PC-3 (cell line): ENCODE data around the gene LHFPL6. TPM values are rescaled to one million over a fixed set of nuclear protein-coding genes. Genes with fewer than 3 reads are reported as not detected.

Source experiments
- ATAC-seq: fragments of 200-7000 bp; cut with Tn5 transposase; 2 replicates; pipeline ENCODE4 v1.9.1; 2020; ENCODE audit warnings: mild to moderate bottlenecking, moderate library complexity
- BruUV-seq: library from RNA; stranded (reverse); fragments of 400-500 nt; replicated peaks from 2 replicates; lab custom pipeline; 2021; lab: Mats Ljungman, UMichigan
- CTCF ChIA-PET: fragments of 300-600 bp; sonication (Branson Sonifier 250); formaldehyde crosslinking; loops from one replicate; lab custom pipeline; 2022; ENCODE audit warnings: antibody characterized with exemption; lab: Charles Lee
- POLR2A ChIA-PET: fragments of 300-600 bp; sonication (Branson Sonifier 250); formaldehyde crosslinking; loops from one replicate; lab custom pipeline; 2022; ENCODE audit warnings: antibody characterized with exemption; ENCODE audit not compliant: unreplicated experiment; lab: Charles Lee
- DNase-seq: peaks from one replicate; pipeline ENCODE4 v3.0.0-alpha.2; 2015
- H2AFZ ChIP-seq: fragments of 300-600 bp; sonication (generic); 2 replicates; pipeline ENCODE4 v1.6.0; 2016; ENCODE audit warnings: antibody characterized with exemption, low read length
- H3F3A ChIP-seq: fragments of 300-600 bp; sonication (generic); one replicate; pipeline ENCODE4 v1.6.0; 2017; ENCODE audit warnings: antibody characterized with exemption, low read length, control low read depth, mild to moderate bottlenecking; ENCODE audit not compliant: unreplicated experiment
- H3K27ac ChIP-seq: fragments of 300-600 bp; sonication (generic); 2 replicates; pipeline ENCODE4 v1.5.1; 2016; ENCODE audit warnings: mild to moderate bottlenecking, low read length
- H3K27me3 ChIP-seq: fragments of 300-600 bp; sonication (generic); 2 replicates; pipeline ENCODE4 v1.6.1; 2016; ENCODE audit warnings: low read length, mixed read lengths
- H3K36me3 ChIP-seq: fragments of 300-600 bp; sonication (generic); 2 replicates; pipeline ENCODE4 v1.6.1; 2016; ENCODE audit warnings: low read depth, mixed run types, low read length, mixed read lengths
- H3K4me1 ChIP-seq: fragments of 300-600 bp; sonication (generic); 2 replicates; pipeline ENCODE4 v1.5.1; 2016; ENCODE audit warnings: low read length; ENCODE audit not compliant: insufficient read depth
- H3K4me2 ChIP-seq: fragments of 300-600 bp; sonication (generic); 2 replicates; pipeline ENCODE4 v1.6.0; 2016; ENCODE audit warnings: low read length
- H3K4me3 ChIP-seq: fragments of 300-600 bp; sonication (generic); 2 replicates; pipeline ENCODE4 v1.5.1; 2016; ENCODE audit warnings: mild to moderate bottlenecking, low read length, mixed read lengths
- H3K79me2 ChIP-seq: fragments of 300-600 bp; sonication (generic); 2 replicates; pipeline ENCODE4 v1.6.1; 2017; ENCODE audit warnings: low read length, mixed read lengths
- H3K9ac ChIP-seq: fragments of 300-600 bp; sonication (generic); 2 replicates; pipeline ENCODE4 v1.6.0; 2016; ENCODE audit warnings: mild to moderate bottlenecking, low read length
- H3K9me2 ChIP-seq: fragments of 300-600 bp; sonication (generic); replicated peaks from 2 replicates; pipeline ENCODE4 v1.6.1; 2016; ENCODE audit warnings: mixed run types, low read length, mixed read lengths
- H3K9me3 ChIP-seq: fragments of 300-600 bp; sonication (generic); 2 replicates; pipeline ENCODE4 v1.6.1; 2016; ENCODE audit warnings: low read length, mixed read lengths
- H4K20me1 ChIP-seq: fragments of 300-600 bp; sonication (generic); 2 replicates; pipeline ENCODE4 v1.6.1; 2016; ENCODE audit warnings: low read length, mixed read lengths
- CTCF ChIP-seq: fragments of 300-600 bp; sonication (generic); conservative IDR thresholded peaks from 2 replicates; pipeline ENCODE4 v1.5.1; 2017; ENCODE audit warnings: antibody characterized with exemption, low read depth, mild to moderate bottlenecking, low read length
- EZH2 ChIP-seq: fragments of 300-600 bp; sonication (generic); IDR thresholded peaks from one replicate; pipeline ENCODE4 v1.6.1; 2017; ENCODE audit warnings: antibody characterized with exemption, mild to moderate bottlenecking, low read length; ENCODE audit not compliant: unreplicated experiment
- EZH2phosphoT487 ChIP-seq: fragments of 300-600 bp; sonication (generic); IDR thresholded peaks from 2 replicates; pipeline ENCODE4 v1.6.1; 2018; ENCODE audit warnings: mild to moderate bottlenecking, antibody characterized with exemption, low read length, borderline replicate concordance
- intact Hi-C: fragments of 100-400 bp; cut with micrococcal nuclease; formaldehyde crosslinking; loops from 2 replicates; pipeline ENCODE4 v1.9.0; 2023
- total RNA-seq: library from RNA; depleted of rRNA; stranded (reverse); fragments of >200 nt; gene quantifications from 2 replicates; pipeline ENCODE4 v1.2.3, GENCODE V29; 2014

The LHFPL6 gene
- total RNA-seq, 1 experiment from 2014 or later, result 7.8 TPM

GRCh38 chr13:39450176-39450575 lies 152.8 kb downstream of the LHFPL6 start:
- DNase-seq (no peak), ATAC-seq (no peak)
- BruUV-seq, result no TSS peak
- H4K20me1 ChIP-seq, result no peaks in the 10 kb centered on the region
- no peaks in the 10 kb centered on the region for H3K4me1 ChIP-seq
- H3K9me2 ChIP-seq, result no peaks in the 10 kb centered on the region
- H3K4me2 ChIP-seq, result no peak overlapping the region
- no peaks in the 10 kb centered on the region for H3K36me3 ChIP-seq
- no peaks in the 10 kb centered on the region for H3K79me2 ChIP-seq
- POLR2A ChIA-PET, result no interaction called here
- H3K27ac ChIP-seq, result no peak overlapping the region
- H3K9ac ChIP-seq, result no peak overlapping the region
- no peaks in the 10 kb centered on the region for H3K9me3 ChIP-seq
- intact Hi-C loops, result no loop called here
- TF ChIP-seq EZH2phosphoT487, result no peak
- no peak for TF ChIP-seq CTCF
- TF ChIP-seq EZH2, result no peak
- no peaks in the 10 kb centered on the region for H3F3A ChIP-seq
- H3K27me3 ChIP-seq, result no peaks in the 10 kb centered on the region
- no peak overlapping the region for H2AFZ ChIP-seq
- CTCF ChIA-PET, result no interaction called here
- H3K4me3 ChIP-seq, result no peak overlapping the region

- H3F3A ChIP-seq, result no peaks in the 10 kb centered on the region
- BruUV-seq, result no TSS peak
- no peaks in the 10 kb centered on the region for H3K9me3 ChIP-seq
- no peak overlapping the region for H3K27ac ChIP-seq
- POLR2A ChIA-PET, result no interaction called here
- CTCF ChIA-PET, result no interaction called here
- intact Hi-C loops, result no loop called here
- H3K4me1 ChIP-seq, result no peaks in the 10 kb centered on the region
- no peak overlapping the region for H3K4me2 ChIP-seq
- no peaks in the 10 kb centered on the region for H3K9me2 ChIP-seq
- H3K36me3 ChIP-seq, result no peaks in the 10 kb centered on the region
- ATAC-seq (no peak), DNase-seq (no peak)
- H3K4me3 ChIP-seq, result no peak overlapping the region
- H3K79me2 ChIP-seq, result no peaks in the 10 kb centered on the region
- H3K9ac ChIP-seq, result no peak overlapping the region
- no peaks in the 10 kb centered on the region for H4K20me1 ChIP-seq
- no peaks in the 10 kb centered on the region for H3K27me3 ChIP-seq
- no peak for TF ChIP-seq EZH2
- no peak for TF ChIP-seq CTCF
- TF ChIP-seq EZH2phosphoT487, result no peak
- H2AFZ ChIP-seq, result no peak overlapping the region
Measured at GRCh38 chr13:39448834-39449233, 154.2 kb downstream of the LHFPL6 start.

GRCh38 chr13:39446865-39447264 lies 156.1 kb downstream of the LHFPL6 start:
- Histone ChIP-seq H2AFZ (no peak overlapping the region), H3K4me3 (no peak overlapping the region), H3K4me2 (no peak overlapping the region), H3F3A (no peaks in the 10 kb centered on the region), H3K4me1 (no peaks in the 10 kb centered on the region), H3K36me3 (no peaks in the 10 kb centered on the region), H4K20me1 (no peaks in the 10 kb centered on the region), H3K27me3 (no peaks in the 10 kb centered on the region), H3K9me3 (no peaks in the 10 kb centered on the region), H3K9me2 (no peaks in the 10 kb centered on the region), H3K79me2 (no peaks in the 10 kb centered on the region), H3K27ac (no peak overlapping the region), H3K9ac (no peak overlapping the region)
- intact Hi-C loops, result no loop called here
- ATAC-seq, result no peak
- BruUV-seq, result no TSS peak
- no peak for TF ChIP-seq EZH2phosphoT487
- no peak for TF ChIP-seq EZH2
- no peak for TF ChIP-seq CTCF
- ChIA-PET POLR2A (no interaction called here), CTCF (no interaction called here)
- DNase-seq, result no peak
